NCI-H2029 treated with DMSO at 0.1 percent for 48 hours (cell line): ENCODE measurements around the gene RNF125.

Experiments used
- DNase-seq: peaks from one replicate; lab custom pipeline; 2025; lab: John Stamatoyannopoulos, UW

Gene RNF125

DNA sequence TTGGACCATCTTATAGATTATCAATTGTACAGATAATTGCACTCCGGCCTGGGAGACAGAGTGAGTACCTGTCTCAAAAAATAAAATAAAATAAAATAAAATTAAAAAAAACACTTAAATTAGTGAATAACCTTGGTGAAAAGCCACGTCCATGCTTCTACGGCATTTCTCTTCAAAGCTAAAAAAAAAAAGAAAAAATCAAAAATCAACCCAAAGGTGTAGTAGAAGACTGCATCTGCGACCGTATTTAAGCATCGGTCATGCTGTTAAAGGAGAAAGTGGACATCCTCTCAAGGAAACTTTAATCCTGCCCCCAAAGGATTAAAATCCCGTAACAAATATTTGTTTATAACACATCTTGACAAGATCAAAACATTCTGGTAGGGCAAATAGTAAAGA lies 72.7 kb downstream of the RNF125 start:
- DNase-seq, result no peak

DNA sequence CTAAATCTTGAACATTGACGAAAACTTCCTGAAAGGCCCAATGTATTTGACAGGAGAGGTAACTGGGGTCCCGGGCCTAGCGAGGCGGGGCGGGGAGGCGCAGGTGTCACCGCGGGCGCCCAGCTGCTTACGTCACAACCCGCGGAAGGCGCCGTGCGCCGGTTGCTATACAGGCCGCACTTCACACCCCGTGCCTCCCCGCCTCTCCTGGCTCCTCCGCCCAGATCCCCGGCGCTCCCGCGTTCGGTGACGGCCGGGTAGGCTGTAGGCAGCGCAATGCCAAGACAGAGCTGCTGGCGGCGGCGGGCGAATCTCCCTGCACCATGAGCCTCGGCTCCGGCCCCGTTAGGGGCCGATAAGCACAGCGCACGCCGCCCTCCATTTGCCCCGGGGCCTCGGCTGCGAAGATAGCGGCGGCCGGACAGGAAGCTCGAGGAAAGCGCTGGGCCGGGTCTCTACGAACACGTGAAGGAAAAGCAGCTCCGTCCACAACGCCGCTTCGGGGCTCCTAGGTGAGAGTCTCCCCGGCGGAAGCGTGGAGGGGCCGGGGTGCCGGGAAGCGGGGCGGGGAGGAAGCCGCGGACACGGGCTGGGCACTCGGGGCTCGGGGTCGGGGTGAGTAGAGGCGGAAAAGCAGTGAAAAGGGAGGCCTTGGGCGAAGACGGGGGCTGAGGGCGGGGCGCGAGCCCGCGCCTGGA lies 73.2 kb downstream of the RNF125 start, which contains the start of gene RNF138:
TSS of gene RNF138 (plus strand) at position 151 of the 698 bp plus-strand sequence. CDS start 903 bp downstream, outside the sequence.
- DNase-seq, result peak; percentile 49

DNA sequence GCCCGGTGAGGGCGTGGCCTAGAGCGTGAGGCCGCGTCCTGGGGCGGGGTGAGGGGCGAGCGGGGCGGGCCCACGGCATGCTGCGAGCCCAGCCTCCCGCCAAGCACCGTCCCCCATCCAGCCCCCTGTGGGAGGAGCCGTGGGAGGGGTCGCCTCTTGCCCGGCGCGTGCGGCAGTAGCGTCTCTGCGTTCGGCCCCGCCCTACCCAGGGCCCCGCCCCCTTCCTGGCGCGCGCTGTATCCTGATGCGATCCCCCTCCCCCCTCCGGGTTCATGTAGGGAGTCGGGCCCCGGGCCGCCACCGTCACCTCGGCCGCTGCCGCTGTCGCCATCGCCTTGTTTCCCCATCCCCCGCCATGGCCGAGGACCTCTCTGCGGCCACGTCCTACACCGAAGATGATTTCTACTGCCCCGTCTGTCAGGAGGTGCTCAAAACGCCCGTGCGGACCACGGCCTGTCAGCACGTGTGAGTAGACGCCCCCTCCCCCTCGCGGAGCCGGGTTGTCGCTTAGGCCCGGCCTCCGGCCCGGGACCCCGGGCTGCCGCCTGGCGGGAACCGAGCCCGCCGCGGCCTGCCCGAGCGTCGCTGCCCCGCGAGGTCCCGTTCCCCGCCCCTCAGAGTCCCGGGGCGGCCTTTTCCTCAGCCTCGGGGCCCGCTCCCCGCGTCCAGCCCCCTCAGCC lies 73.9 kb downstream of the RNF125 start:
- peak; percentile 73 for DNase-seq

DNA sequence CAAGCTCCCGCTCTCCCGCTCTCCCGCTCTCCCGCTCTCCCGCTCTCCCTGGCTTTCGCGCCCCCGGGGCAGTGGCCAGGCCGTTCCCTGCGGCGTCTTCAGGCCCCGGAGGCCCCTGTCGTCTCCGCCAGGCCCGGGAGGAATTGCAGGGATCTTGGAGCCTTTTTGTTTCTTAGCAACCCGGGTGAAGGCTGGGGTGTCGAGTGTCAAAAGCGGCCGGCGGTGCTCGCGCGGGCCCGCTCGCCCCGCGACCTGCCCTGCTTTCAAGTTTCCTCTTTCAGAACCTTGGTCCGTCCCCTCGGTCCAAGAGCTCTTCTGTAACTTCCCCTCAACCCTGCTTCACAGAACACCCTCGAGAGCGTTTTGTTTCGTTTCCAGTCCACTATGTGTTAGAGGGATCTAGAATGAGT lies 74.5 kb downstream of the RNF125 start:
- peak; percentile 20 for DNase-seq

DNA sequence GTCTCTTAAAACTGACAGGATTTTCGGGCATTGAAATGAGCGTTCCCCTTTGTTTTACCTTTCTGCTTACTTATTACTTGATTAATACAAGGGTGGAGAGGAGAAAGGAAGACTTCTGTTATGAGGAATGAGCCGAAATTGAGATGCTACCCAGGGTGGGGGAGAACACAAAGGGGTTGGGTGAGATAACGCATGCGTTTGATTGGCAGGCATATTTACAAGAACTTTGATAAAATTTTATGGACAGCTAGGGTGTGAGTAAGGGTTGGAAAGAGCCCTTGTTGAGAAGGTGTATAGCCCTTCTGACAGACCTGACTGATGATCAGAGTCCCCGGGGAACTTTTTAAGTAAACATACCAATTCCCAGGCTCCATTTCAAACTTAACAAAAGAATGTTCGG lies 74.9 kb downstream of the RNF125 start:
- no peak for DNase-seq

DNA sequence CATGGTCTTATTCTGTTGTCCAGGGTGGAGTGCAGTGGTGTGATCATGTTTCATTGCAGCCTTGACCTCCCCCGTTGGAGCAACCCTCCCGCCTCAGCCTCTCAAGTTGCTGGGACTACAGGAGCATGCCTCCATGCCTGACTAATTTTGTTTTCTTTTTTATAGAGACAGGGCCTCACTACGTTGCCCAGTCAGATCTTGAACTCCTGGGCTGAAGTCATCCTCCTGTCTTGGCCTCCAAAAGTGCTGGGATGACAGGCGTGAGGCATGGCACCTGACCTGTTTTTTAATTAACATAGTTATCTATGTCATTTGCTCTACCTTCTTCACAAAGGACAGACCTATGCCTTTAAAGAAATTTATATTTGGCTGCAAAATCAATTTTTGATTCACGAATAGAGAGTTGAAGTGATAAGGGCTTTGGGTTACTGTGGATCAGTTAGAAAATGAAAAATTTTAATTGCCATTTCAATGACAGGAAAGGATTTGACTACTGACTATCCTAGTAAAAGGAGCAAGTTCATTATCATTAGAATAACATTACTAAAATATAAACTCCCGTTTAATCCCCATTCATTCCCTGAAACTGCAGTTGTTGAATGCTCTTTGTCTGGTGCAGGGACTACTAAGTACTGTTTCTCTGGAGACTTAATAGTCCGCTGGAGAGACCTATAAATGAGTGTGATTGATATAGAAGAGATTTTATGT lies 76.7 kb downstream of the RNF125 start:
- DNase-seq, result no peak

DNA sequence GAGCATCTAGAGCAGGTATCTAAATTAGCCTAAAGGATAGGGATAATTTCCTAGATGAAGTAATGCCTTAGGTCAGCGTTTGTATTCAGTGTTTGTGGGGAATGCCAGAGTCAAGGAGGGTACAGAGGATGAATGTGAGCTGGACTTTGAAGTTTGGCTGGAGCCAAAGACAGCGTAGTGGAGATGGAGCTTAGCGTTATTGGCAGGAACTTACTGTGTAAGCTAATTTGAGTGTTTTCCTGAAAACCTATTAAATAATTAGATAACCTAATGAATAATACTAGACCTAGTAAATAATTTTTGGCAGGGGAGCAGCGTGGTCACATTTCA lies 77.2 kb downstream of the RNF125 start:
- no peak for DNase-seq

DNA sequence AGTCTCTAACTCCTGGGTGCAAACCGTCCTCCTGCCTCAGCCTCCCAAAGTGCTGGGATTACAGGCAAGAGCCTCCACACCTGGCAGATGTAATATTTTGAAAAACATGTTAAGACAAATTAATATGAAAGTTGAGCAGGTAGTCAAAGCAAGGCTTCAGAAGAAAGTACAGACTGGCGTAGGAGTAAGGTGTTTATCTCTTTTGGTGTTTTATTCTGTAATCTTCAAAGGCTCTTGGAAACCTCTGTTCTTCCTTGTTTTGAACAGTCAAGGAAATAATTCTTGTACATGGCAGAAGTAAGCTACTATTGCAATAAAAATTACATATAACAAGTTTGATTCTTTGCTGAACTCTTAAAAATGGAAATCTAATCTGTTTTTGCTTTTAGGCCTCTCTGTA lies 78.3 kb downstream of the RNF125 start:
- no peak for DNase-seq

DNA sequence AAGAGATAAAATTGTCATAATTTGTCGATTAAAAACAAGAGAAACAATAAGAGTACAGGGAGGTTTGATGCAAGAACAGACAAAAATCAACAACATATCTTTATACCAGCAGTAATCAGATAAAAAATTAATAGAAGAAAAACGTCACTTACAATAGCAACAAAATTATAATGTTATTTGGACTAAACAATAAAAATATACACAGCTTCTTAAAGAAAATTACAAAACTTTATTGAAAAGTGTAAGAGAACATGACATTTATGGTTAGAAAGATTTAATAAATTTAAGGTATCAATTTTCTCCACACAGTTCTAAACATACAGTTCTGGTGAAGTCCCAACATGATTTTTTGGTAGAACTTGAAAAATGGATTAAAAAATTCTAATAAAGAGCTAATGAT lies 85.9 kb downstream of the RNF125 start:
- DNase-seq, result no peak

DNA sequence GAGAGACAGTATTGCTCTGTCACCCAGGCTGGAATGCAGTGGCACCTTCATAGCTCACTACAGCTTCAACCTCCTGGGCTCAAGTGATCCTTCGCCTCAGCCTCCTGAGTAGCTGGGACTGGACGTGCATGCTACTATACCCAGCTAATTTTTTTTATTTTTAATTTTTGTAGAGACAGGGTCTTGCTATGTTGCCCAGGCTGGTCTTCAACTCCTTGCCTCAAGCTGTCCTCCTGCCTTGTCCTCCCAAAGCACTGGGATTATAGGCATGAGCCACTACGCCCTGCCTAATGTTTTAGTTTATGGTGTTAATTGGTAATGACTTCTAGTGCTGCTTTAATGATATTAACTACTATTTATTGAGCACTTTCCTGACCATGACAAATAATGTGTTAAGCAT lies 91.4 kb downstream of the RNF125 start:
- no peak for DNase-seq

DNA sequence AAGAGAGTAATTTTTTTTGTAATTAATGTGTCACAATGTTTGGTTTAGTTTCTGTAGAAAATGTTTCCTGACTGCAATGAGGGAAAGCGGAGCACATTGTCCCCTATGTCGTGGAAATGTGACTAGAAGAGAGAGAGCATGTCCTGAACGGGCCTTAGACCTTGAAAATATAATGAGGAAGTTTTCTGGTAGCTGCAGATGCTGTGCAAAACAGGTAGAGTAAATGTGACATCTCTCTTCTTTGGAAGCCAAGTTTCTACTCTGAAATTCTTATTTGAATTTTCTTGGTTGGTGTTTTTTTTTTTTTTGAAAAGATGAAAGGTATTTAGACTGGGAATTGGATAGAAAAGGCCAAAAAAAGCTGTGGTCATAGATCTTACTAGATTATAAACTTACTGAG lies 93.1 kb downstream of the RNF125 start:
- DNase-seq, result no peak

DNA sequence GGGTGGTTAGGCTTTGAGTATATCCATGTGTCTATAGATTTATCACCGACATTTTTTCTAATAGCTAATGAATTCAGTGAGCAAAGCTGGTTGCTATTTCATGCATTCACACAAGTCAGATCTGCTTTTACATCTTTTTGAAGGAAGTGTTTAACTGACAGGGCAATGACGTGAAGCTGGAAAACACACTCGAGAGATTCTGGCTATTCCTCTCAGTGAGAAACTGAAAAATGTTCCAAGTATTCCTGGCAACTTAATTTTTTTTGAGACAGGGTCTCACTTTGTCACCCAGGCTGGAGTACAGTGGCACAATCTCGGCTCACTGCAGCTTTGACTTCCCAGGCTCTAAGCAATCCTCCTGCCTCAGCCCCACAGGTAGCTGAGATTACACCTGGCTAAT lies 94.2 kb downstream of the RNF125 start:
- DNase-seq, result no peak

DNA sequence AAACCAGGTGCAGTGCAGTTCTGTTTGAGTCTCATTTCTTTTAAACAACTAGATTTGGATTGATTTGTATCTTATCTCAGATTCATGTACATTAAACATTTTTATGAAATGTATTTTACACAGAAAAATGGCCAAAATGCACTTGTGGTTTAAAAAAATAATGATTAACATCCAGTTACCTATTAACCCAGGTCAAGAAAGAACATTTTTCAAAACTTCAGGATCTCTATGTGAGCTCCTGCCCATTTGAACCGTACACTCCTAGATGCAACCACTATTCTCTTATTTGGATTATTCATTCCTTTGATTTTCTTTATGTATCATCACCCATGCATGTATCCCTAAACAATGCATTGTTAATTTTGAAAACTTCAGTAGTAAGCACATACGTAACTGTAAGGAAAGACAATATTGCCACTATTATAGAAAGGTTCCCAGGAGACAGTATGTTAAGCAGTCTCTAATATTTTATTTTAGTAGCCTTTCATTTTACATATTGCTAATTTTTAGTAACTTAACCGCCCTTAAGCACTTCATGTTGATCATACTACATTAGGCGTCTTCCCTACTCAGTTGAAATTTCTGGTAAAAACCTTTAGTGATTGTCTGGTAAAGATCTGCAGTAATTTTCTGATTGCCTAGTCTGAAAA lies 95.8 kb downstream of the RNF125 start:
- DNase-seq, result no peak

DNA sequence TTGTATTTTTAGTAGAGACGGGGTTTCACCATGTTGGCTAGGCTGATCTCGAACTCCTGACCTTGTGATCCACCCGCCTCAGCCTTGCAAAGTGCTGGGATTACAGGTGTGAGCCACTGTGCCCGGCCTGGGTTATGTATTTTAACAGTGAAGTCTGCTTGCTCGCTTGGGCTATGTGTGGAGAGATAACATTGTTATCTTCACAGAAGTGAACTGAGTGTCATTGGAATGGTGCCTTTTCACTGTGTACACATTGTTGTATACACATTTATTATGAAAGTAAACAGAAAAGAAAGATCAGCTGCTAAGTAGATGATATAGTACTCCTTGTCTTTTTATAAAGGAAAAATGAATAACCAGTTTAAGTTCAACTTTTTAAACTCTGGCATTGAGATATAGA lies 103.4 kb downstream of the RNF125 start:
- DNase-seq, result no peak
